HL-60 (cell line): ENCODE results near the gene PDE2A.

Experiments used
- CTCF ChIP-seq: IDR thresholded peaks from one replicate; pipeline ENCODE4 v1.5.1; 2011; ENCODE audit warnings: low read length, control low read depth, inconsistent platforms; ENCODE audit not compliant: insufficient read depth
- GABPA ChIP-seq: IDR thresholded peaks from 2 replicates; pipeline ENCODE4 v1.6.1; 2012; ENCODE audit warnings: low read depth

DNA sequence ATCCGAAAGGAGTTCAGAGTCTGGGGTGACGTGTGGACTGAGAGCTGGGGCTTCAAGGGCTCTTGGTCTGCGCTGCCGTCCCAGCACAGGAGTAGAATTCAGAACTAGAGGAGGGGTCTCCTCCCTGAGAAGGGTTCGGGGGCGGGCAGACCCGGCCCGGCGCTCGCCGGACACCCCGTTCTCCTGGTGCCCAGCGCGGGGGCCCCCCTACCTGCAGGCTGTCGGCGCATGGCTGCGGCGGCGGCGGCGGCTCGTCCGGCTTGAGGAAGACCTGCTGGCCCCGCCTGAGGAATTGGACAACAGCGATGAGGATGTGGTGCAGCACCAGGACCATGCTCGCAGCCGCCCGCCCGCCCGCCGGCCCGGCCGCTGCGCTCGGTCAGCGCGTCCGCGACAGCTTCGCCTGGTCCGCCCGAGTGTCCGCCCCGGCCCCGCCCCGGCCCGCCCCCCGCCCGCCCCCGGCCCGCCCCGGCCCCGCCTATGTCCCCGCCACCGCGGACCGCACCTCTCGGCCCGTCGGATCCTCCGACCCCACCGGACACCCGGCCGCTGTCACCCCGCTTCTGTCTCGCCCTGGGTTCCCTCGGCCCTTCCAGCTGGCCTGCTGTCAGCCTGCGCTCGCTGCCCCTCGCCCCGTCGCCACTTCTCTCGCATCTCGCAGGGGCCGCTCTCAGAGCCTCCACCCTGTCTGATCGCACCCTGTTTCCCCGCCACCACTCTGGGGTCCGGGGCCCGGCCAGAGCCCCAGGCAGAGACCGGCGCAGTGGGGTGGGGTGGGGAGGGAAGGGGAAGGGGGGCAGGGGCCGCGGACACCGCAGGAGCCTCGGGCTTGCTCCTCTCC is 32.0 kb downstream of the PDE2A start:
- TF ChIP-seq CTCF: no peak
- no peak for TF ChIP-seq GABPA
